Body of pancreas (tissue), 4 donors: ENCODE results near the gene USP2. TPM values are rescaled to one million over a fixed set of nuclear protein-coding genes. Genes with fewer than 3 reads are reported as not detected.

Experiments used
- ATAC-seq: fragments of 150-250 bp; one replicate; pipeline ENCODE4 v1.9.1; 2016
- DNase-seq, 4 donors: peaks; one replicate each; pipeline ENCODE4 v3.0.0-alpha.2; 2019
- H3K27ac ChIP-seq, 4 donors: fragments of 200-600 bp; sonication (generic); 1 replicate in 3 of 4; 2 replicates in 1 of 4; pipeline versions ENCODE4 v1.5.1 to v1.6.1; 2016 to 2019; ENCODE audit warnings: mild to moderate bottlenecking in 1 of 4, mixed read lengths in 1 of 4, moderate library complexity in 1 of 4
- H3K27me3 ChIP-seq, 2 donors: fragments of 200-600 bp; sonication (generic); one replicate each; pipeline ENCODE4 v1.6.0; 2016; ENCODE audit warnings: mild to moderate bottlenecking in 1 of 2
- H3K36me3 ChIP-seq, 2 donors: fragments of 200-600 bp; sonication (generic); replicated peaks in 1 of 2; 2 replicates each; pipeline ENCODE4 v1.5.1; 2016; ENCODE audit warnings: low read depth in 2 of 2; ENCODE audit not compliant: insufficient read depth in 1 of 2
- H3K4me1 ChIP-seq: fragments of 200-600 bp; sonication (generic); one replicate; pipeline ENCODE4 v1.6.0; 2016
- H3K4me3 ChIP-seq, 2 donors: fragments of 200-600 bp; sonication (generic); 1 replicate in 1 of 2; 2 replicates in 1 of 2; pipeline ENCODE4 v1.5.1; 2016 to 2019
- H3K9me3 ChIP-seq, 3 donors: fragments of 200-600 bp; sonication (generic); 1 replicate in 2 of 3; 2 replicates in 1 of 3; pipeline ENCODE4 v1.5.1; 2016
- POLR2A ChIP-seq, 3 donors: fragments of 450-650 bp; IDR thresholded peaks; one replicate each; pipeline ENCODE4 v1.6.1; 2016; ENCODE audit warnings: antibody characterized with exemption in 3 of 3, mild to moderate bottlenecking in 2 of 3
- WGBS, 2 donors: methylation state at CpG; one replicate each; pipeline ENCODE4 v1.1.5; 2017; 5-methylcytosine and 5-hydroxymethylcytosine counted together
- intact Hi-C: fragments of 100-400 bp; cut with DNase I; formaldehyde crosslinking; loops from one replicate; pipeline ENCODE4 v1.15.1; 2023
- total RNA-seq, 2 donors: library from RNA; depleted of rRNA; stranded (reverse); fragments of >200 nt; gene quantifications; one replicate each; pipeline ENCODE4 v1.1.0, GENCODE V29; 2016
- TF ChIP-seq, protein P1 (sequence below), 7 experiments: fragments of 450-650 bp in 4 of 7; fragments of 200-600 bp in 3 of 7; sonication (generic) in 3 of 7; IDR thresholded peaks; one replicate each; pipeline ENCODE4 v1.5.1; 2016 to 2019; ENCODE audit warnings: antibody characterized with exemption in 7 of 7

Gene USP2
- total RNA-seq, 2 donors from 2014 or later = 3.9 to 19.4 TPM

DNA sequence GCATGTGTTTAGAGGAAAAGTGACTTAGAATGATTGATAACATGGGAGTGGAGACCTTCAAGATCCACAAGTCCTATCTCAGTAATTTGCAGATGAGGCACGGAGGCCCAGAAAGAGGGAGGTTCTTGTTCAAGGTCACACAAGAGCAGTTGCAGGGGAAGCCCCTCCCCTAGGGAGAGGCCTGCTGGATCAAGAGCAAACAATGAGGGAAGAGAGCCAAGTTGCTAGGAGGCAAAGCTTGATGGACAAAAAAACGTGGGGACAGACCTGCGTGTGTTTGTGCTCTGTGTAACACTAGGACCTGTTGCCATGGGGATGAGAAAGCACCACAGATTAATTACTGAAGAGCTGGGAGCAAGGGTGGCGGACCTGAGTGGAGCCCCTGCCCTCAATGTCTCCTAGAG lies 28.6 kb downstream of the USP2 start:
- DNase-seq = peak; percentile 73 to 91 (median 82)
- H3K27me3 ChIP-seq = no peaks in the 10 kb centered on the region
- no peaks in the 10 kb centered on the region for H3K9me3 ChIP-seq
- H3K27ac ChIP-seq = peak overlapping the region in 3 of 4 donors; percentile 62 to 76 (median 72)
- WGBS, 2 donors = 13 to 15% methylated on average over 4 of the region's 4 CpGs
- H3K4me3 ChIP-seq = no peak overlapping the region
- H3K4me1 ChIP-seq = peaks cover 10% of the 10 kb centered on the region
- peak; percentile 93 for ATAC-seq
- H3K36me3 ChIP-seq = peaks cover 0 to 3% of the 10 kb centered on the region in 2 donors
- intact Hi-C loops = no loop called here
- TF ChIP-seq, protein P1, sequence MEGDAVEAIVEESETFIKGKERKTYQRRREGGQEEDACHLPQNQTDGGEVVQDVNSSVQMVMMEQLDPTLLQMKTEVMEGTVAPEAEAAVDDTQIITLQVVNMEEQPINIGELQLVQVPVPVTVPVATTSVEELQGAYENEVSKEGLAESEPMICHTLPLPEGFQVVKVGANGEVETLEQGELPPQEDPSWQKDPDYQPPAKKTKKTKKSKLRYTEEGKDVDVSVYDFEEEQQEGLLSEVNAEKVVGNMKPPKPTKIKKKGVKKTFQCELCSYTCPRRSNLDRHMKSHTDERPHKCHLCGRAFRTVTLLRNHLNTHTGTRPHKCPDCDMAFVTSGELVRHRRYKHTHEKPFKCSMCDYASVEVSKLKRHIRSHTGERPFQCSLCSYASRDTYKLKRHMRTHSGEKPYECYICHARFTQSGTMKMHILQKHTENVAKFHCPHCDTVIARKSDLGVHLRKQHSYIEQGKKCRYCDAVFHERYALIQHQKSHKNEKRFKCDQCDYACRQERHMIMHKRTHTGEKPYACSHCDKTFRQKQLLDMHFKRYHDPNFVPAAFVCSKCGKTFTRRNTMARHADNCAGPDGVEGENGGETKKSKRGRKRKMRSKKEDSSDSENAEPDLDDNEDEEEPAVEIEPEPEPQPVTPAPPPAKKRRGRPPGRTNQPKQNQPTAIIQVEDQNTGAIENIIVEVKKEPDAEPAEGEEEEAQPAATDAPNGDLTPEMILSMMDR (IDR thresholded peaks at IDR 0.05) = no peak
- TF ChIP-seq POLR2A (IDR thresholded peaks at IDR 0.05) = no peak

DNA sequence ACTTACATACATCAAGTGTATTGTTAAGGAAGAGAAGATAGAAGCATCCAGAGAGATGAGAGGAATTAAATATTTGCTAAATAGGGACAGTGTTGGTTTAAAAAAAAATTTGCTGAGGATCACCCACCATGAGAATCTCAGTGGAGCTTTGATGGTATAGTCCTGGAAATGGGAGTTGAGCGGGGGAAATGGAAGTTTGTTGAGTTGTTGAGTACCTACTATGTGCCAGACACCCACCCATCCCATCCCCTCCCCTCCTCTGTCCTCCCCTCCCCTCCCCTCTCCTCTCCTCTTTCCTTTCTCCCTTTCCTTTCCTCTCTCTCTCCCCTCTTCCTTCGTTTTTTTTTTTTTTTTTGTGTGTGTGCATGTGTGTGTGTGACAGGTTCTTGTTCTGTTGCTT lies 30.3 kb downstream of the USP2 start:
- Histone ChIP-seq H3K27ac (no peak overlapping the region), H3K36me3 (no peaks in the 10 kb centered on the region), H3K9me3 (no peaks in the 10 kb centered on the region), H3K4me3 (no peak overlapping the region), H3K27me3 (no peaks in the 10 kb centered on the region), H3K4me1 (peaks cover 10% of the 10 kb centered on the region)
- WGBS, 2 donors = 50 to 56% methylated on average over 2 of the region's 2 CpGs
- no peak for ATAC-seq
- TF ChIP-seq POLR2A (IDR thresholded peaks at IDR 0.05) = no peak
- TF ChIP-seq, protein P1 (IDR thresholded peaks at IDR 0.05) = no peak
- intact Hi-C loops = no loop called here
- DNase-seq = no peak

DNA sequence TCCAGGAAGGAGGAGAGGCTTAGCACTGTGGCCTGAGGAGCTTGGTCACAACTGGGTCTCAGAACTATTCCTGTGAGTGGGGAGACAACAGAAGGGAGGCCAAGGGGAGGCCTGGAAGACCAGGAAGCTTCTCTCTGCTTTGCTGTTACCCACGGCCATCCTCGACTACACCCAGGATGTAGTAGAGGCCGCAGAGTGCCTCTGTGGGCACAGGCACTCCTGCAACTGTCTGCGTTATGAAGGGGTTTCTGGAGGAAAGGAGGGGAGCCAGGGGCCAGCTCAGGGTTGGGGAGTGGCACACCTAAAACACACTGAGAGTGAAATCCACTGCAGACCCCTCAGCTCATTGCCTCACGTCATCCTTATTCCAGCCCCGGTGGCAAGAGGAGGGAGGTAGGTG lies 31.2 kb downstream of the USP2 start:
- Histone ChIP-seq H3K9me3 (no peaks in the 10 kb centered on the region), H3K4me1 (peaks cover 10% of the 10 kb centered on the region), H3K36me3 (no peaks in the 10 kb centered on the region), H3K27ac (no peak overlapping the region), H3K27me3 (no peaks in the 10 kb centered on the region), H3K4me3 (no peak overlapping the region)
- DNase-seq (no peak), ATAC-seq (no peak)
- TF ChIP-seq, protein P1 (IDR thresholded peaks at IDR 0.05) = no peak
- no peak for TF ChIP-seq POLR2A (IDR thresholded peaks at IDR 0.05)
- WGBS, 2 donors = 82 to 88% methylated on average over 4 to 6 of the region's 6 CpGs
- intact Hi-C loops = no loop called here

DNA sequence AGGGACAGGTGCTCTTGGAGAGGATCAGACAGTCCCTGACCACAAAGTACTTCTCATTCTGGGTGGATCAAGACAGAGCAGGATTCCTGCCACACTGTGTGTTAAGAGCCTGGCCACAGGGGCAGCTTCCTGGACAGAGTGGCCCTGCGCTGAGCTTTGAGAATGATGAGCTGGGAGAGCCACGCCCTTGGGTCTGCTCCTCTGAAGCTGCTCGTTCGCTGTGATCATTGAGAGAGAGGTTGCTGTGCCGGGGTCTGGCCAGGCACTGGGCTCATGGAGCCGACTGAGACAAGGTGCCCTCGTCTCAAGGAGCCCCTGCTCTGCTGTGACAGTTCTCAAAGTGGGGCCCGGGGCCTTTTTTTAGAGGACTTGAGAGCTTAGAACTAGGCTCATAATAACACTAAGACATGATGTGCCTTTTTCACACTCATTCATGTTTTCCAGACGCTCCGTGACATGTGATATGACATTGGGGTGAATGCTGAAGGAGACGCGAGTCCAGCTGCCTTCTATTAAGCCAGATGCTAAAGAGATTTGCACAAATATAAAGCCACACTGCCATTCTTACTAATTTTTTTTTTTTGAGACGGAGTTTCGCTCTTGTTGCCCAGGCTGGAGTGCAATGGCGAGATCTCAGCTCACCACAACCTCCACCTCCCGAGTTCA lies 33.4 kb downstream of the USP2 start:
- Histone ChIP-seq H3K4me1 (peaks cover 5% of the 10 kb centered on the region), H3K27me3 (no peaks in the 10 kb centered on the region), H3K36me3 (no peaks in the 10 kb centered on the region), H3K4me3 (no peak overlapping the region), H3K9me3 (no peaks in the 10 kb centered on the region), H3K27ac (no peak overlapping the region)
- no peak for TF ChIP-seq POLR2A (IDR thresholded peaks at IDR 0.05)
- TF ChIP-seq, protein P1 (IDR thresholded peaks at IDR 0.05) = no peak
- WGBS, 2 donors = 79 to 84% methylated on average over 9 to 16 of the region's 16 CpGs
- intact Hi-C loops = no loop called here
- DNase-seq (no peak), ATAC-seq (no peak)

DNA sequence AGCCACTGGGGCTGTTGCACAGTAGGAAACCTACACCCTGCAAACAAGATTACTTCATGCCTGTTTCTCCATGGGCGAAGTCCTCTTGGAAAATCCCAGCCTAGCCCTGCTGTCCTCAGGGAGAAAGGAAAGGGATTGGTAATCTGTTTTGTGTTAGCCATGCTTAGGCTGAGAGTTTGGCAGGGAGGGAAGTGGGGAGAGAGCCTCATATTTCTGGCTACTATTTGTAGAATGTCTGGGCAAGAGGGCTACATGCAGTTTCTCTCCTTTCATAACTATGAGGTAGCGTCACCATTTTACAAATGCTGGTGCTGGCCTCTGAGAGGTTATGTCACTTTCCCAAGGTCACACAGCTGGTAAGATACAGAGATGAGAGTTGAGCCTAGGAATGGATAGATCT lies 34.2 kb downstream of the USP2 start:
- H3K4me1 ChIP-seq = no peaks in the 10 kb centered on the region
- H3K27ac ChIP-seq = no peak overlapping the region
- no peak for TF ChIP-seq POLR2A (IDR thresholded peaks at IDR 0.05)
- TF ChIP-seq, protein P1 (IDR thresholded peaks at IDR 0.05) = no peak
- peak; percentile 19 for ATAC-seq
- no peaks in the 10 kb centered on the region for H3K36me3 ChIP-seq
- WGBS, 2 donors = 67 to 73% methylated on average over 2 of the region's 2 CpGs
- H3K27me3 ChIP-seq = no peaks in the 10 kb centered on the region
- H3K4me3 ChIP-seq = no peak overlapping the region
- H3K9me3 ChIP-seq = no peaks in the 10 kb centered on the region
- no peak for DNase-seq
- intact Hi-C loops = no loop called here
